Uterus (tissue), 2 donors: ENCODE data around the gene REXO1.

Experiments used
- POLR2A ChIP-seq, 2 donors: fragments of 450-650 bp; IDR thresholded peaks; one replicate each; pipeline ENCODE4 v1.6.1; 2016; ENCODE audit warnings: antibody characterized with exemption in 2 of 2, mild to moderate bottlenecking in 1 of 2, moderate library complexity in 1 of 2
- TF ChIP-seq, protein P1 (sequence below), 4 experiments: fragments of 200-600 bp in 2 of 4; fragments of 450-650 bp in 2 of 4; sonication (generic) in 2 of 4; IDR thresholded peaks; one replicate each; pipeline ENCODE4 v1.5.1; 2016 to 2019; ENCODE audit warnings: antibody characterized with exemption in 4 of 4, mild to moderate bottlenecking in 2 of 4, moderate library complexity in 1 of 4

GRCh38 chr19:1862424-1863327 lies 14.4 kb upstream of the REXO1 start:
- TF ChIP-seq POLR2A (IDR thresholded peaks at IDR 0.05) = no peak
- TF ChIP-seq, protein P1, sequence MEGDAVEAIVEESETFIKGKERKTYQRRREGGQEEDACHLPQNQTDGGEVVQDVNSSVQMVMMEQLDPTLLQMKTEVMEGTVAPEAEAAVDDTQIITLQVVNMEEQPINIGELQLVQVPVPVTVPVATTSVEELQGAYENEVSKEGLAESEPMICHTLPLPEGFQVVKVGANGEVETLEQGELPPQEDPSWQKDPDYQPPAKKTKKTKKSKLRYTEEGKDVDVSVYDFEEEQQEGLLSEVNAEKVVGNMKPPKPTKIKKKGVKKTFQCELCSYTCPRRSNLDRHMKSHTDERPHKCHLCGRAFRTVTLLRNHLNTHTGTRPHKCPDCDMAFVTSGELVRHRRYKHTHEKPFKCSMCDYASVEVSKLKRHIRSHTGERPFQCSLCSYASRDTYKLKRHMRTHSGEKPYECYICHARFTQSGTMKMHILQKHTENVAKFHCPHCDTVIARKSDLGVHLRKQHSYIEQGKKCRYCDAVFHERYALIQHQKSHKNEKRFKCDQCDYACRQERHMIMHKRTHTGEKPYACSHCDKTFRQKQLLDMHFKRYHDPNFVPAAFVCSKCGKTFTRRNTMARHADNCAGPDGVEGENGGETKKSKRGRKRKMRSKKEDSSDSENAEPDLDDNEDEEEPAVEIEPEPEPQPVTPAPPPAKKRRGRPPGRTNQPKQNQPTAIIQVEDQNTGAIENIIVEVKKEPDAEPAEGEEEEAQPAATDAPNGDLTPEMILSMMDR (IDR thresholded peaks at IDR 0.05) = no peak
